Purkinje cell (primary cell): ENCODE measurements around the gene PDCD11. TPM values are rescaled to one million over a fixed set of nuclear protein-coding genes. Genes with fewer than 3 reads are reported as not detected.

Experiments used
- polyA plus RNA-seq: library from polyadenylated mRNA; unstranded; fragments of >200 nt; fragmentation: Nextera tagmentation; gene quantifications from 2 replicates; pipeline ENCODE4 v1.2.1, GENCODE V29; 2014

PDCD11 gene, protein sequence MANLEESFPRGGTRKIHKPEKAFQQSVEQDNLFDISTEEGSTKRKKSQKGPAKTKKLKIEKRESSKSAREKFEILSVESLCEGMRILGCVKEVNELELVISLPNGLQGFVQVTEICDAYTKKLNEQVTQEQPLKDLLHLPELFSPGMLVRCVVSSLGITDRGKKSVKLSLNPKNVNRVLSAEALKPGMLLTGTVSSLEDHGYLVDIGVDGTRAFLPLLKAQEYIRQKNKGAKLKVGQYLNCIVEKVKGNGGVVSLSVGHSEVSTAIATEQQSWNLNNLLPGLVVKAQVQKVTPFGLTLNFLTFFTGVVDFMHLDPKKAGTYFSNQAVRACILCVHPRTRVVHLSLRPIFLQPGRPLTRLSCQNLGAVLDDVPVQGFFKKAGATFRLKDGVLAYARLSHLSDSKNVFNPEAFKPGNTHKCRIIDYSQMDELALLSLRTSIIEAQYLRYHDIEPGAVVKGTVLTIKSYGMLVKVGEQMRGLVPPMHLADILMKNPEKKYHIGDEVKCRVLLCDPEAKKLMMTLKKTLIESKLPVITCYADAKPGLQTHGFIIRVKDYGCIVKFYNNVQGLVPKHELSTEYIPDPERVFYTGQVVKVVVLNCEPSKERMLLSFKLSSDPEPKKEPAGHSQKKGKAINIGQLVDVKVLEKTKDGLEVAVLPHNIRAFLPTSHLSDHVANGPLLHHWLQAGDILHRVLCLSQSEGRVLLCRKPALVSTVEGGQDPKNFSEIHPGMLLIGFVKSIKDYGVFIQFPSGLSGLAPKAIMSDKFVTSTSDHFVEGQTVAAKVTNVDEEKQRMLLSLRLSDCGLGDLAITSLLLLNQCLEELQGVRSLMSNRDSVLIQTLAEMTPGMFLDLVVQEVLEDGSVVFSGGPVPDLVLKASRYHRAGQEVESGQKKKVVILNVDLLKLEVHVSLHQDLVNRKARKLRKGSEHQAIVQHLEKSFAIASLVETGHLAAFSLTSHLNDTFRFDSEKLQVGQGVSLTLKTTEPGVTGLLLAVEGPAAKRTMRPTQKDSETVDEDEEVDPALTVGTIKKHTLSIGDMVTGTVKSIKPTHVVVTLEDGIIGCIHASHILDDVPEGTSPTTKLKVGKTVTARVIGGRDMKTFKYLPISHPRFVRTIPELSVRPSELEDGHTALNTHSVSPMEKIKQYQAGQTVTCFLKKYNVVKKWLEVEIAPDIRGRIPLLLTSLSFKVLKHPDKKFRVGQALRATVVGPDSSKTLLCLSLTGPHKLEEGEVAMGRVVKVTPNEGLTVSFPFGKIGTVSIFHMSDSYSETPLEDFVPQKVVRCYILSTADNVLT (N-terminal part only)
- 6.7 and 10.1 TPM in 2 replicates for polyA plus RNA-seq

DNA sequence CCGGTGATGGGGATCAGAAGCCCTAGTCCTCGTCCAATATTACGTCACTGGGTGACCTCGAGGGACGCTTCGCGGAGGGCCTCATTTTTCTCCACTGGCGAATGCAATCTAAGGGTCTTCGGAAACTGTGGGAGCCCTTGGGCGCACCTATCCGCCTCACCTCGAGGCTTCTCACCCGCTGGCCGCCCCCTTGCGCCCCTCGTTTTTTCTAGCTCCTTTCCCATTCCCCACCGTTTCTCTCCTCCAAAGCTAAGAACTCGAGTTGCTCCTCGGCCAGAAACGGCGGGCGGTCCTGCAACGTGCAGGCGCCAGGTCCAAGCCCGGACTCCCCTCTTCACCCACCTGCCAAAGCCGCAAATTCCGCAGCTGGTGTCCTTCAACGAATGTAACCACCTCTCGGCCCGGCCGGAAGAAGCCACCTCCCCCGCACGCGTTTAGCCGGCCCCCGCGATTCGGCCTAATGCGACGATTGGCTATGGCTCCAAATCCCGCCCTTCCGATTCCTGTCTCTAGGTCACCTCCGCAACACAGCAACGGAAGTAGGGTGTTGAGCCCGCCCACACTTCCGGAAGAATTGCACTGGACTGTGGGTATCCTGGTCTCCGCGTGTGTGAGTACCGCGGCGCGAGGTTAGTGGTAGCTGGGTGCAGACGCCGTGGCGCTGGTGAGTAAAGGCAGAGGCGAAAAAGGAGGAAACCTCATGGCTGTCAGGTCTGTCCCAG, at the start of gene PDCD11, which contains the start of gene ATP5MK:
Gene PDCD11, plus strand, starts transcription at position 560 of the 722 bp plus-strand sequence. CDS start 1,801 bp downstream, outside the sequence.
Gene ATP5MK, minus strand, starts transcription at position 409 of the 722 bp plus-strand sequence. CDS start 4,018 bp downstream, outside the sequence.

DNA sequence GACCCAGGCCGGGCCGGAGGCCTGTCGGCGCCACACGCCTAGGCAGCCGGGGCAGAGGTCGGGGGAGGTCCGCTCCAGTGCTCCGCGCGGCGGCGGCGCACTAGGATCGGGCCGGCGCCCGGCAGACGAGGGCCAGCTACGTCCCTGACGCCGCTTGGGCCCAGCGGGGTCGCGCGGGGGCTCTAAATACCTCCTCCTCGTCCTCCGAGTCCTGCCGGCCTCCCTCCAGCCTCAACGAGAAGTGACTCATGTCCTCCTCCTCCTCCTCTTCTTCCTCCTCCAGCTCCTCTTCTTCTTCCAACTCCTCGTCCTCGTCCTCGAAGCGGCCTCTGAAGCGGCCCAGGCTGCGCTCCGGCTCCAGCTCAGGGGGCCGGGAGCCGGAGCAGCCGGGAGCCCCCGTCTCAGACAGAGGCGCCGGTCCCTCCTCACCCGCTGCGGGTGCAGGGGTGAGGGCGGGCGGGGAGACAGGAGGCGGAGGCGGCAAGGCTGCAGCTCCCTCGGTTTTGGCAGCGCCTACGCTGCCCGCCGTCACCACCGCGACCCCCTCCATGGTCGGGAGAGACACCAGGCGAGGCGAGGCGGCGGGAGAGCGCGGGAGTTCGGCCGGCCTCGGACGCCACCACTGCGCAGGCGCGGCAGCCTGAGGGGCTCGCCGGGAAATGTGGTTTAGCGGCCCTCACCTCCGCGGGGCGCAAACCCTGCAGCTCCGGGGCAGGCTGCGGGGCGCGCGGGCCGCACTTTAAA, 45.7 kb upstream of the PDCD11 start, which contains the start of gene PCGF6:
Gene PCGF6, minus strand, starts transcription at position 624 of the 744 bp plus-strand sequence. Its CDS starts 74 bp downstream, at position 550.

DNA sequence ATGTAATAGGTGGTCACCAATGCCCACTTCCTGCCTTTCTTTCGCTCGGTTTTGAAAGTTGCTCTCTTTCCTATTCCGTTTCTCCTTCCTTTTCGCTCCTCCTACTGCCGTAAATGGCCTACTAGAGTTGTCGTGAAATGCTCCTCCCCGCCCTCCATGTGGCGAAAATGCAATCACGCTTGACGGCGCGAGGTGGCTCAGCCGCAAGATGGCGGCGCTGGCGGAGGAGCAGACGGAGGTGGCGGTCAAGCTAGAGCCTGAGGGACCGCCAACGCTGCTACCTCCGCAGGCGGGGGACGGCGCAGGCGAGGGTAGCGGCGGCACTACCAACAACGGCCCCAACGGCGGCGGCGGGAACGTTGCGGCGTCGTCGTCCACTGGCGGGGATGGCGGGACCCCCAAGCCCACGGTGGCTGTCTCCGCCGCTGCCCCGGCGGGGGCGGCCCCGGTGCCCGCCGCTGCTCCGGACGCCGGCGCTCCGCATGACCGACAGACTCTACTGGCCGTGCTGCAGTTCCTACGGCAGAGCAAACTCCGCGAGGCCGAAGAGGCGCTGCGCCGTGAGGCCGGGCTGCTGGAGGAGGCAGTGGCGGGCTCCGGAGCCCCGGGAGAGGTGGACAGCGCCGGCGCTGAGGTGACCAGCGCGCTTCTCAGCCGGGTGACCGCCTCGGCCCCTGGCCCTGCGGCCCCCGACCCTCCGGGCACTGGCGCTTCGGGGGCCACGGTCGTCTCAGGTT, 28.5 kb upstream of the PDCD11 start, which contains the start of gene TAF5:
Gene TAF5, plus strand, starts transcription at position 195 of the 737 bp plus-strand sequence. Its CDS starts 14 bp downstream, at position 209.

DNA sequence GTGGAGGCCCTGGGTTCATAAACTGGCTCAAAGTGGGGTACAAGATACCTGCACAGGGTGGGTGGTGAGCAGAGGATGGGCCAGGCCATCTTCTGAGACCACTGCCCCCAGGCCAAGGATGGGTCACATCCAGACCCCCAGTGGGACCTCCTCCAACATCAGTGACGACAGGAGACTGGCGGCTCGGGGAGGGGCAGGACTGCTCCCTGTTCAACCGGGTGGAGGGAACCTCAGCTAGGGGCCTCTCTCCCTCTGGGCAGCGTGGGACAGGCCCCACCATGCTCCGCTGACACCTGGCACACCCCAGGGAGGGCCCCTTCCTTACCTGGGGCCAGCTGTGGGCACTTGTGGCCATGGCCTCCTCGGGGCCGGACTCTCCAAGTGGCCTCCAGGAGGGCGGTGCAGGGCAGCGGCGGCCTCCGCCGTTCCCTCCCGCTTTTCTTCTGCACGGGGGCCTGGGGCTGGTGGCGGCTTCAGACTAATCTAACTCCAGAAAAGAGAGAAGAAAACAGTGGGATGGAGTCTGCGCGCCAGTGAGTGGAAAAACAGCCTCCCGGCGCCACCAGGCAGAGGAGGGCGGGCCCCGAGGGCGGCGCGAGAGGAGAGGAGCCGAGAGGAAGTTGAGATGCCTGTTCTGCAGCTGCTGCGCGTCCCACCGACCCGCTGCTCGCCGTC, 55.5 kb downstream of the PDCD11 start, which contains the start of gene CALHM2:
Gene CALHM2, minus strand, starts transcription at position 540 of the 675 bp plus-strand sequence. CDS start 2,429 bp downstream, outside the sequence.

DNA sequence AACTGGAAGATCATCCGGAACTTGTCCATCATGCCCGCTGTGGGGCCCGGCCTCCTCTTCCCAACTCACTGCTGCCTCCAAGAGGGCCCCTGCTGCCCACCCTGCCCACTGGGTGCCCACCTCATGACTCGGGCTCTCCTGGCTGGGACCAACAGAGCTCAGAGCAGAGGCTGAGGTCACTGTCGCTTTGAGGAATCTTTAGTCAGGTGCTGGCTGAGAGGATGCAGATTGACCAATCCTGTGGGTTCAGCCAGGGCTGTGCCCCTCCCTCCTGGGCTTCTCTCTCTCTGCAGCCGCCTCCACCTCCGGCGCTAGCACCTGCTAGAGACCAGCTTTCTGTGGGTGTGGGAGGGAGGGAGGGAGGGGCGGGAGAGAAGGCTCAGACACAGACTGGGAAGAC, 62.3 kb downstream of the PDCD11 start, which contains the start of gene CALHM1:
Gene CALHM1, minus strand, starts transcription at position 181 of the 400 bp plus-strand sequence. Its CDS starts 149 bp downstream, at position 32.

DNA sequence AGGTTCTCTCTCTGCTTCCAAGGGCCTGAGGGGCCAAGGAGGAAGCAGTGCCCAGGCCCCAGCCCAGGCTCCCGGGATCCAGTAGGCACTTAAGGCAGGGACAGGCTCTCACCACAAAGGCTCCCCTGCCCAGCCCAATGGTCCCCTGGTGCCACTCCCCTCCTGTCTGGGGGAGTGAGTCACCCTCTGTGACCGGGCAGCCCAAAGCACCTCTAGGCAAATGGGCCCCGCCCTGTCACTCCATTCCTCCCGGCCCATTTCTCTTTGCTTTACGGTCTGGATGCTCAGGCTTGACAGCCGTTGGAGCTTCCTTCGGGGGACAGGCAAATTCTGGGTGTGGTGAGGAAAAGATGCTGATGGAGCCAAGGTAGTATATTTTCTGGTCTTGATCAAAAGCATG, 82.7 kb downstream of the PDCD11 start, which contains the start of gene CALHM3:
Gene CALHM3, minus strand, starts transcription at position 106 of the 400 bp plus-strand sequence. CDS start 208 bp downstream, outside the sequence.

DNA sequence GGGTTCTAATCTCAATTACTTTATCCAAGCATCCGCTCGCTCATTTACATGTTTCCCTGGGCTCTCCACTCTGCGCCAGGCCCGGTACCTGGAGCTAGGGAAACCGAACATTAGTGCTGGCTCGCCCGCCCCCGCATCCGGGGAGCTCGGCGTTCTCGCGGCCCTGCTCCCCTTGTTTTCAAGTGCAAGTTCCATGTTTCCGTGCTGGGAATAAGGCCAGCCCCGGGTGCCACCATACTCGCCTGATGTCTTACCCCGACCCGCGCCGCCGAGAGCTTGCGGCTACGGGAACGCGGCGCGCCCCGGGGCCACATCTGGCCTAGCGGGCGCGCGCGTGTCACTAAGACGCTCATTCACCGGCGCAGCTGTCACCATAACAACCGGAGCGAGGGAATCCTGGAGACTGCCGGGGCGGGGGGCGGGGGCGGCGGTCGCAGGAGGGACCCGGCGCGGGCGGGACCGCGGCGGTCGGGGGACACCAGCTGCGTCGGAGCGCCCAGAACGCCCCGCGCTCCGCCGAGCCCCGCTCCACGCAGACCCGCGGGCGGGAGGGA, 97.0 kb downstream of the PDCD11 start, which contains the start of gene NEURL1:
Gene NEURL1, plus strand, starts transcription at position 344 of the 554 bp plus-strand sequence. CDS start 683 bp downstream, outside the sequence.

Other genes starting within 250 kb of the PDCD11 start
- gene NT5C2, start 203.4 kb upstream of the PDCD11 start, polyA plus RNA-seq = 18.8 and 34.7 TPM in 2 replicates
- not detected in 2 replicates for gene RPEL1, start 150.7 kb upstream of the PDCD11 start, polyA plus RNA-seq
- 332 and 395 TPM in 2 replicates for gene INA, start 119.5 kb upstream of the PDCD11 start, polyA plus RNA-seq
- gene PCGF6, start 45.5 kb upstream of the PDCD11 start, polyA plus RNA-seq = 2.3 and 3.4 TPM in 2 replicates
- 2.5 and 6.7 TPM in 2 replicates for gene TAF5, start 28.6 kb upstream of the PDCD11 start, polyA plus RNA-seq
- gene ATP5MK, start 151 bp upstream of the PDCD11 start, polyA plus RNA-seq = 1,761 and 1,943 TPM in 2 replicates
- 0.22 TPM in 1 of 2 replicates, not detected in the other for gene CALHM2, start 55.7 kb downstream of the PDCD11 start, polyA plus RNA-seq
- gene CALHM1, start 62.3 kb downstream of the PDCD11 start, polyA plus RNA-seq = 0.40 TPM in 1 of 2 replicates, not detected in the other
- gene CALHM3, start 82.6 kb downstream of the PDCD11 start, polyA plus RNA-seq = not detected in 2 replicates
- gene NEURL1, start 97.1 kb downstream of the PDCD11 start, polyA plus RNA-seq = 0.63 and 1.5 TPM in 2 replicates